HG03342 (cell line): ENCODE measurements around the gene NMT1.
A peak's percentile ranks its signal among the peaks of the same experiment; 100 is the strongest.

Experiments
- ATAC-seq: cut with Tn5 transposase; IDR thresholded peaks from one replicate; pipeline ENCODE4 v1.9.1; 2021; ENCODE audit warnings: mild to moderate bottlenecking, moderate library complexity; ENCODE audit not compliant: unreplicated experiment

NMT1 gene

GRCh38 chr17:45060797-45061605 lies at the start of gene NMT1:
TSS of gene NMT1 (plus strand) at chr17:45061317. CDS start at chr17:45061330, 13 bp downstream.
- ATAC-seq = peak; percentile 81

GRCh38 chr17:45011767-45012166 lies 49.4 kb upstream of the NMT1 start:
- ATAC-seq = no peak

GRCh38 chr17:45013021-45013997 lies 47.8 kb upstream of the NMT1 start:
- ATAC-seq = no peak

GRCh38 chr17:45016237-45016636 lies 44.9 kb upstream of the NMT1 start:
- ATAC-seq = no peak

DNA sequence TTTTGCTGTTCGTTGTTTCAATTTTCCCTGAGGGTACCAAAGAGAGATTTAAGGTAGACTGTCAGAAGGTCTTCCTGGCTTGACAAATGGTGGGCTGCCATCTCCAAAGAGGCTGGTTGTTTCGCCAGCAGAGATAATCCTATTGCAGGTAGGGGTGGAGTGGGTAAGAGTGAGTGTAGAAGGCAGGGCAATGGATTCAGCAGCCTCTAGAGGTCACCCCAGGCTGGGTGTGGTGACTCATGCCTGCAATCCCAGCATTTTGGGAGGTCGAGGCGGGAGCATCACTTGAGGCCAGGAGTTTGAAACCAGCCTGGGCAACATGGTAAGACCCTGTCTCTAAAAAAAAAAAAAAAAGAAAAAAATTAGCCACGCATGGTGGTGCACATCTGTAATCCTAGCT lies 44.3 kb upstream of the NMT1 start:
- ATAC-seq = no peak

- ATAC-seq = no peak
These were observed 42.6 kb upstream of the NMT1 start for GRCh38 chr17:45018514-45018847.

GRCh38 chr17:45018848-45019711 lies 42.0 kb upstream of the NMT1 start:
- ATAC-seq = no peak

GRCh38 chr17:45020354-45021138 lies 40.6 kb upstream of the NMT1 start:
- ATAC-seq = no peak

- peak; percentile 54 for ATAC-seq
These were observed 39.4 kb upstream of the NMT1 start for GRCh38 chr17:45021607-45022287.

DNA sequence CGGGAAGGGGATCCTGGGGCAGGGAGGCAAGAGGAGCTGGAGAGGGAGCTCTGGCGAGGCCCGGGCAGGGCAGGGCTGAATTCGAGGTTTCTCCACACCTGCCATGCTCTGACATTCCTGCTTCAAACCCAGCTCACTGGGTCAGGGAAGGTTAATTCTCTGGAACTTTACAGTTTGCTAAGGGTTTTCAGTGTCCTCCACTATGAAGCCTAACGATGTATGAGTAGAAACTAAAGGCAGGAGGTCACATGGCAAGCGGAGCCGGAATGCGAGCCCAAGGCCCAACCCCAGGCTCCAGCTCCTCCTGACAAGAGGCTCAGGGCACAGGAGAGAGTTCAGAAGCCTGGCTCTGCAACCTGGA lies 38.8 kb upstream of the NMT1 start:
- ATAC-seq = no peak

GRCh38 chr17:45022655-45023339 lies 38.3 kb upstream of the NMT1 start:
- ATAC-seq = no peak

DNA sequence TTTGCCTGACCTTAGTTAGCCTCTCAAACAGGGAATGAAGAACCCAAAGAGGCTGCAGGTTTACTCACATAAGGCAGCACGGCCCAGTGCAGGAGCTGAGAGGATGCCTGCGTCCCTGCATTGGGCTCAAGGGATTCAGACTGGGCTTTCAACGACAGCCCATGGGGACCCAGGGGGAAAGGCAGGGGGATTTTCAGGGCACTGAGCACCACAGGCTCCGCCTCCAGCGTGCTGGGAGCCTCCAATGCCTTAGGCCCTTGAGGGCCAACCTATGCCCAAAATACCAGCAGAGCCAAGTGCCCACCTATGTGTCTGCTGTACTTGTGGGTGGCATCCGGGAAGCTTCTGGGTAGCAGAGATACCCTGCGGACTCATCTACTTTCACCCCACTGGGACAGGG lies 32.0 kb upstream of the NMT1 start:
- no peak for ATAC-seq

DNA sequence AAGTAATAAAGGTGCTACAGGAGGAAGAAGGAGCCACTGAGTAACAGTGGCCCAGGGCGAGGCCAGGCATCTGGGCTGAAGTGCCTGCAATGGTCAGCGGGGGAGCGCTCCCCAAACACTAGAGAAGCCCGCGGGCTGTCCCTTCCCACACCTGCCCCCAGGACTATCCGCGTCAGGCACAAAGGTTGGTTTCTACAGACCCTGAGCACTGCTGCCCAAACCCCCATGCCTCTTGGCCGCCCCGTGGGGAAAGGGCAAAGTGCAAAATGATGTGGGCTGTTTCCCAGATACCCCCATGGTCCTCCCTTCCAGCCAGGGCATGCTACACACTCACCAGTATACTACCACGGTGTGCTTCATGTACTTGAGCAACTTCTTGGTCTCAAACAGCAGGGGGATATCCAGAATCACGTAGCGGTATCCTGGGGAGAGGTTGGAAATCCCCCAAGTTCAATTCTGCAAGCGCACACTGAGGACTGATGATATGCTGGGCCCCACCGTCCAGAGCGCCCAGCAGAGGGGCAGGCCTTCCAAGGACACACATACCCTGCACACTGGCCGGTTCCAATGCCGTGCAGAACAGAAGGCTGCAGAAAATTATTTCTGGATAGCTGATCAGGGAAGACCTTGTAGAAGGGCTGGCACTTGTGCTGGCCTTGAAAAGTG lies 31.2 kb upstream of the NMT1 start:
- no peak for ATAC-seq

DNA sequence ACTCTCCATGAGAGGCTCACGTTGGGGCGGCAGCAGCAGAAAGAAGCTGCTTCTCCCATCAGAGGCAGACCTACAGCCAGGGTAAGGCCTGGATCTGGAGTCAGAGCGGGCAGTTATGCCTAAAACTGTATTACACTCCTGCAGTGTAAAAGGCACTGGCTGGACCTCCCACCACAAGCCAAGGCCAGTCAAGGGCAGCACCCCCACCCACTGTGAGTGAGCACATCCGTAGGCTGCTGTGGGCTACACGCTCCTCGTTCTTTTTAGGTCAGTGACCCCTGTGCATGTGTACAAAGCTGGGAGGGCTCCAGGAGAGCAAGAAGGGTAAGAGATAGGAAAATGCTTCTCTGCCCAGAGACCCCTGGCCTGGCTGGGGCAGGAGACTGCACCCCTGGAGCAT lies 30.4 kb upstream of the NMT1 start:
- ATAC-seq = no peak

DNA sequence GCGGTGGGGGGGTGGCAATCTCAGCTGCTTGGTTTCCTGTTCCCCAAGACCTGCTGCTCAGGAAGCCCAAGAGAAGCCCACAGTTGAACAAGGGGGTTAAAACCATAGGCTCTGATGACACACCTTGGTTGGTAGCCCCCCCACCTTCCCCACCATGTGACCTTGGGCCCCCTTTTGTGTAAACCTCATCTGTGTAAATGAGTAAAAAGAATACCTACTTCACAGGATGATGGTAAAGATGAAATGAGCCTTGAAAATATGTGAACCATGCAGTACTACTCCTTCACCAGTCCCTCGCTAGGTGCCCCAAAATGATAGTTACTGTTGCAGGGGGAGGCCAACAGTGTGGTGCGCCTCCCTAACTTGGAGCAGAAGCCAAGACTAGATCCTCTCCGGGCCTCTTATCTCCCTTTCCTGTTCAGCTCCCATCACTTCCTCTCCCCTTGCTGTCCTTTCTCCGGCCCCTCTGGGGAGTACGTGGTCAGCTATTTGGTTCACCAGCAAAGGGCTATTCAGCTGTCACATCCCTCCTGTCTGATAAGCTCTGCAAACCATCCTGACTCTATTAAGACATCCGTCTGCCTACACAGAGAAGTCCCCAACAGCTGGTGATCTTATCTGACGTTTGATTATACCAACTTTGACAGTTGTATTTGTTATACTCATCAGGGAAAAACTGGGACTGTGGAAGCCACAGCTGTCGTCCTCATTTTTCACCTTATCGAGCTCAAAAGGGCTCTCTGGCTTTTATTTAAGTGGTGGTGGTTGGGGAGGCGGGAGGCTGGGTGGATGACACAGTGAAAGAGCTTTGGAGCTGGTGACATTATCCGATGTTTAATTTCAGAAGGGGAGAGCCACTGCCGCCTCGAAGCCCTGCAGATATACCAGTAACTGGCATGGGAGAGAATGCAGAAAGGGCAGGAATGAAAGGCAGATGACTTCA lies 29.6 kb upstream of the NMT1 start:
- ATAC-seq = no peak

DNA sequence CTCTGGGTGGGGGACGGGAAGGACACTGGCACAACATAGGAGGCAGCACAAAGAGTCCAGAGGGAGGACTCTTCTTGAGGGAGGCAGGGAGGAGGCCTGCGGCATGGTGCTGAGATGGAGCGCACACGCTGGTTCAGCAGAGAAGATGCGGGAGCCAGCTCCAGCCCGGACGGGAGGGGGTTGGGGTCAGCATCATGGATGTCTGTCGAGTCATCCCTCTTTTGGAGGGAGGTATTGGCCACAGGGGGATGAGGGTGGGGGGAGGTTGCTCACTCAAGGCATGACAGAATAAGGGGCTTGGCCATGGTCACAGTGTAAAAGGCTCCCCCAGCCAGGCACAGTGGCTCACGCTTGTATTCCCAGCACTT lies 29.0 kb upstream of the NMT1 start:
- no peak for ATAC-seq

GRCh38 chr17:45034599-45034998 lies 26.5 kb upstream of the NMT1 start:
- ATAC-seq = no peak

DNA sequence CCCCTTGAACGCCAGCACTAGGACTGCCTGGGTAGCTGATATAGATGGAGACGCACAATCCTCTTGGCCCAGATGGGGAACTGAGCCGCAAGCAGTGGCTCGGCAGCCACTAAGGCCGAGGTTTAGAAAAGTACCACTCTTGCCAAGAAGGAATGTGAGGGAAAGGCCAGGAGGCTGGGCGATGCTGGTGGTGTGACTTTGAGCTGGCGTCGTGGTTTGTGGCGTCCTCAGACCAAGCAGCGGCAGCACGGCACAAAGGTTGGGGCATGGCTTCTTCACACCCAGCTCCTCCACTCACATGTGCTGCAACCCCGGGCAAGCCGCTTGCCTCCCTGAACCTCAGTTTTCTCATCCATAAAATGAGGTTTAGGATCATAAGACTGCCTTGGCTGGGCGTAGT lies 25.3 kb upstream of the NMT1 start:
- no peak for ATAC-seq
